Endothelial cell of umbilical vein (primary cell): ENCODE results near the gene MNAT1. TPM values are rescaled to one million over a fixed set of nuclear protein-coding genes. Genes with fewer than 3 reads are reported as not detected.

Experiments used
- BruUV-seq: library from RNA; stranded (reverse); fragments of 400-500 nt; replicated peaks from 2 replicates; lab custom pipeline; 2021; lab: Mats Ljungman, UMichigan
- CTCF ChIA-PET: fragments of 300-600, 350-600 bp; sonication (Branson Sonifier 250); formaldehyde crosslinking; loops from one replicate; lab custom pipeline; 2021; ENCODE audit warnings: antibody characterized with exemption, inconsistent platforms; lab: Charles Lee
- POLR2A ChIA-PET: fragments of 300-600, 350-600 bp; sonication (Branson Sonifier 250); formaldehyde crosslinking; loops from one replicate; lab custom pipeline; 2021; ENCODE audit warnings: antibody characterized with exemption, inconsistent platforms; lab: Charles Lee
- DNase-seq: peaks from one replicate; pipeline ENCODE4 v3.0.0-alpha.2; 2011; ENCODE audit warnings: low read depth, low spot score
- FAIRE-seq: peaks from 2 replicates; lab custom pipeline; 2011; peaks lifted over from hg19 to GRCh38; lab: Jason Lieb, UNC
- H2AFZ ChIP-seq: 2 replicates; pipeline ENCODE4 v1.6.0; 2012; ENCODE audit warnings: low read depth, low read length, control low read depth, inconsistent platforms
- H3K27ac ChIP-seq: 2 replicates; pipeline ENCODE4 v1.5.1; 2011; ENCODE audit warnings: low read depth, mild to moderate bottlenecking, control low read depth, low read length, moderate library complexity; ENCODE audit not compliant: insufficient read depth
- H3K27me3 ChIP-seq, 2 experiments: 2 replicates each; pipeline versions ENCODE4 v1.6.0 to v1.6.1; 2011; ENCODE audit warnings: low read length in 2 of 2, mixed read lengths in 1 of 2; ENCODE audit not compliant: control insufficient read depth in 2 of 2, insufficient read depth in 2 of 2
- H3K36me3 ChIP-seq, 2 experiments: 2 replicates in 1 of 2; 3 replicates in 1 of 2; pipeline ENCODE4 v1.5.1; 2011; ENCODE audit warnings: low read length in 2 of 2, mild to moderate bottlenecking in 1 of 2, moderate library complexity in 1 of 2; ENCODE audit not compliant: control insufficient read depth in 2 of 2, insufficient read depth in 2 of 2; ENCODE audit errors: extremely low read depth in 1 of 2
- H3K4me1 ChIP-seq: 3 replicates; pipeline ENCODE4 v1.5.1; 2011; ENCODE audit warnings: mild to moderate bottlenecking, low read length; ENCODE audit not compliant: control insufficient read depth, insufficient read depth; ENCODE audit errors: extremely low read depth
- H3K4me2 ChIP-seq: 2 replicates; pipeline ENCODE4 v1.6.1; 2011; ENCODE audit warnings: low read length, control low read depth, mixed read lengths; ENCODE audit not compliant: insufficient read depth
- H3K4me3 ChIP-seq, 3 experiments: fragments of 200-600 bp in 1 of 3; sonication (generic), shearing (Covaris generic) in 1 of 3; replicated peaks in 1 of 3; 2 replicates each; pipeline ENCODE4 v1.5.1; 2011 to 2016; ENCODE audit warnings: control low read depth in 3 of 3, low read length in 3 of 3, mild to moderate bottlenecking in 2 of 3, inconsistent platforms in 1 of 3, low read depth in 1 of 3, moderate library complexity in 1 of 3; ENCODE audit not compliant: insufficient read depth in 1 of 3
- H3K79me2 ChIP-seq: 2 replicates; pipeline ENCODE4 v1.6.0; 2012; ENCODE audit warnings: low read length, inconsistent platforms; ENCODE audit not compliant: control insufficient read depth, insufficient read depth
- H3K9ac ChIP-seq: replicated peaks from 2 replicates; pipeline ENCODE3; 2011; ENCODE audit warnings: low read length, control low read depth; ENCODE audit not compliant: insufficient read depth; ENCODE audit errors: extremely low read depth
- H3K9me1 ChIP-seq: replicated peaks from 3 replicates; pipeline ENCODE4 v1.6.0; 2011; ENCODE audit warnings: mild to moderate bottlenecking, low read length; ENCODE audit not compliant: control insufficient read depth, insufficient read depth; ENCODE audit errors: extremely low read depth
- H3K9me3 ChIP-seq: replicated peaks from 2 replicates; pipeline ENCODE4 v1.5.1; 2012; ENCODE audit warnings: low read length, inconsistent platforms; ENCODE audit not compliant: control insufficient read depth, insufficient read depth
- H4K20me1 ChIP-seq: replicated peaks from 2 replicates; pipeline ENCODE3; 2011; ENCODE audit warnings: mild to moderate bottlenecking, low read length; ENCODE audit not compliant: control insufficient read depth, insufficient read depth; ENCODE audit errors: extremely low read depth
- CTCF ChIP-seq, 2 donors: IDR thresholded peaks; 1 replicate in 1 of 2; 2 replicates in 1 of 2; pipeline ENCODE4 v1.5.1; 2011; ENCODE audit warnings: low read length in 2 of 2, mild to moderate bottlenecking in 2 of 2, moderate library complexity in 2 of 2, control low read depth in 1 of 2, inconsistent platforms in 1 of 2, low read depth in 1 of 2; ENCODE audit not compliant: insufficient read depth in 1 of 2; ENCODE audit errors: extremely low read depth in 1 of 2
- EZH2 ChIP-seq: IDR thresholded peaks from 2 replicates; pipeline ENCODE4 v1.6.1; 2012; ENCODE audit warnings: borderline replicate concordance, low read depth, mild to moderate bottlenecking, moderate library complexity, low read length, inconsistent platforms; ENCODE audit not compliant: severe bottlenecking
- FOS ChIP-seq: IDR thresholded peaks from 2 replicates; pipeline ENCODE4 v1.6.1; 2011; ENCODE audit warnings: mild to moderate bottlenecking, low read length, moderate library complexity, borderline replicate concordance; ENCODE audit not compliant: insufficient read depth
- GATA2 ChIP-seq: IDR thresholded peaks from 2 replicates; pipeline ENCODE4 v1.7.0; 2011; ENCODE audit warnings: low read depth, mild to moderate bottlenecking, moderate library complexity, mixed read lengths, low read length; ENCODE audit not compliant: insufficient read length, insufficient read depth
- JUN ChIP-seq: IDR thresholded peaks from 2 replicates; pipeline ENCODE4 v1.6.1; 2011; ENCODE audit warnings: borderline replicate concordance, low read depth; ENCODE audit not compliant: insufficient read length, insufficient read depth
- MAX ChIP-seq: IDR thresholded peaks from 2 replicates; pipeline ENCODE4 v1.6.1; 2011; ENCODE audit not compliant: insufficient read depth, insufficient read length
- MYC ChIP-seq: IDR thresholded peaks from one replicate; pipeline ENCODE4 v1.6.1; 2011; ENCODE audit warnings: mild to moderate bottlenecking, low read depth, low read length
- POLR2A ChIP-seq: IDR thresholded peaks from 2 replicates; pipeline ENCODE4 v1.6.1; 2012; ENCODE audit warnings: low read depth, mild to moderate bottlenecking, control low read depth, low read length
- POLR2AphosphoS5 ChIP-seq: IDR thresholded peaks from 2 replicates; pipeline ENCODE4 v1.6.1; 2012; ENCODE audit warnings: low read depth, mild to moderate bottlenecking, control low read depth, low read length, moderate library complexity; ENCODE audit not compliant: insufficient read depth
- dilution Hi-C: fragments of 300-500 bp; cut with MboI; formaldehyde crosslinking; loops from one replicate; pipeline ENCODE4 v1.15.0; 2019; ENCODE audit warnings: low sequenced_read_pairs; ENCODE audit not compliant: extremely low pct_ligation_motif_present
- intact Hi-C: fragments of 100-400 bp; cut with micrococcal nuclease; formaldehyde crosslinking; loops from one replicate; pipeline ENCODE4 v1.10.0; 2022
- polyA plus RNA-seq, 4 experiments: library from polyadenylated mRNA; depleted of rRNA in 3 of 4; stranded (reverse) in 3 of 4; unstranded in 1 of 4; fragments of >200 nt; gene quantifications; 2 replicates each; pipeline versions ENCODE4 v1.2.1 to v1.2.3, GENCODE V29; 2011 to 2012; ENCODE audit warnings: missing spikeins in 1 of 4
- total RNA-seq: library from RNA; stranded (reverse); gene quantifications from 2 replicates; pipeline ENCODE4 v1.2.3, GENCODE V29; 2021

Gene MNAT1
- total and polyA plus RNA-seq, 2 donors (not counting 3 experiments of a cell fraction or from before 2014, with no cell fraction given): 35.7 to 55.7 TPM

- intact Hi-C loops (no loop called here), dilution Hi-C loops (no loop called here)
- Histone ChIP-seq H3K4me3 (no peak overlapping the region), H3K27me3 (no peaks in the 10 kb centered on the region), H3K36me3 (peaks cover 0 to 3% of the 10 kb centered on the region in 2 experiments), H3K9me3 (no peaks in the 10 kb centered on the region), H3K9ac (no peak overlapping the region), H3K4me1 (no peaks in the 10 kb centered on the region), H4K20me1 (no peaks in the 10 kb centered on the region), H3K79me2 (no peaks in the 10 kb centered on the region), H3K27ac (no peak overlapping the region), H3K4me2 (no peak overlapping the region), H2AFZ (no peak overlapping the region), H3K9me1 (no peaks in the 10 kb centered on the region)
- TF ChIP-seq GATA2: no peak
- no peak for TF ChIP-seq MYC
- TF ChIP-seq POLR2A: no peak
- no peak for TF ChIP-seq MAX
- TF ChIP-seq EZH2: no peak
- no TSS peak for BruUV-seq
- FAIRE-seq: no peak
- ChIA-PET CTCF (interaction anchor here (0.6 to 1.6 kb wide), 3 partner anchors 9 to 57 kb away, joined by 3 to 4 read pairs (median 3); no protein-coding TSS in a partner anchor), POLR2A (no interaction called here)
- no peak for DNase-seq
Measured at GRCh38 chr14:60713513-60713912, 21.0 kb upstream of the MNAT1 start.

GRCh38 chr14:60720391-60720790, 14.2 kb upstream of the MNAT1 start:
- no TSS peak for BruUV-seq
- no peaks in the 10 kb centered on the region for H3K9me3 ChIP-seq
- DNase-seq: no peak
- no peaks in the 10 kb centered on the region for H3K27me3 ChIP-seq
- peaks cover 2 to 4% of the 10 kb centered on the region in 2 experiments for H3K36me3 ChIP-seq
- CTCF ChIA-PET: interaction anchor here (1.0 kb wide), 1 partner anchor 533 kb away, joined by 3 read pairs; no protein-coding TSS in a partner anchor
- no peaks in the 10 kb centered on the region for H3K9me1 ChIP-seq
- no peak overlapping the region for H3K4me3 ChIP-seq
- no peak overlapping the region for H3K9ac ChIP-seq
- H4K20me1 ChIP-seq: peaks cover 2% of the 10 kb centered on the region
- no peak for TF ChIP-seq MAX
- no peak for TF ChIP-seq MYC
- no peak for TF ChIP-seq POLR2AphosphoS5
- TF ChIP-seq POLR2A: no peak
- no peak for TF ChIP-seq GATA2
- TF ChIP-seq JUN: no peak
- no peak for TF ChIP-seq CTCF (IDR thresholded peaks at IDR 0.05; ENCODE audit: extremely low read depth in 1 of 2, insufficient read depth in 1 of 2, low read depth in 1 of 2, low read length in 2 of 2)
- TF ChIP-seq EZH2: no peak
- TF ChIP-seq FOS: no peak
- dilution Hi-C loops (no loop called here), intact Hi-C loops (loop anchor here (5.0 kb wide), 1 partner anchor 473 kb away; the partner anchor contains the start of gene PPM1A)
- no peak overlapping the region for H2AFZ ChIP-seq
- POLR2A ChIA-PET: interaction anchor here (0.6 kb wide), 1 partner anchor 95 kb away, joined by 4 read pairs; no protein-coding TSS in a partner anchor
- H3K27ac ChIP-seq: no peak overlapping the region
- peaks cover 8% of the 10 kb centered on the region for H3K4me1 ChIP-seq
- H3K4me2 ChIP-seq: no peak overlapping the region
- FAIRE-seq: no peak
- H3K79me2 ChIP-seq: peaks cover 2% of the 10 kb centered on the region
